Aorta (tissue), 5 donors: ENCODE results near the gene IQCB1. TPM values are rescaled to one million over a fixed set of nuclear protein-coding genes. Genes with fewer than 3 reads are reported as not detected.
"Not testable (repeated sequence)": the region's sequence is repeated elsewhere in the genome, so short reads cannot be mapped to it uniquely, and the experiment has no call there.

Experiments
- ATAC-seq: fragments of 200-7000 bp; cut with Tn5 transposase; one replicate; pipeline ENCODE4 v1.9.1; 2022; ENCODE audit warnings: moderate library complexity; ENCODE audit not compliant: low FRiP score
- DNase-seq, 2 donors: peaks; one replicate each; pipeline ENCODE4 v3.0.0-alpha.2; 2020
- H3K27ac ChIP-seq, 2 donors: one replicate each; pipeline ENCODE4 v1.5.1; 2013; ENCODE audit warnings: low read length in 2 of 2, mild to moderate bottlenecking in 2 of 2, moderate library complexity in 2 of 2, control low read depth in 1 of 2, inconsistent platforms in 1 of 2, low read depth in 1 of 2
- H3K27me3 ChIP-seq, 2 donors: one replicate each; pipeline ENCODE4 v1.6.1; 2013; ENCODE audit warnings: control low read depth in 1 of 2, low read length in 1 of 2, mild to moderate bottlenecking in 1 of 2, moderate library complexity in 1 of 2; ENCODE audit not compliant: insufficient read depth in 2 of 2, control insufficient read depth in 1 of 2
- H3K36me3 ChIP-seq, 2 donors: one replicate each; pipeline ENCODE4 v1.6.1; 2013; ENCODE audit warnings: control low read depth in 1 of 2, low read length in 1 of 2, mild to moderate bottlenecking in 1 of 2; ENCODE audit not compliant: insufficient read depth in 2 of 2, control insufficient read depth in 1 of 2
- H3K4me1 ChIP-seq, 2 donors: one replicate each; pipeline ENCODE4 v1.6.1; 2013; ENCODE audit warnings: low read length in 2 of 2, control low read depth in 1 of 2, mild to moderate bottlenecking in 1 of 2, moderate library complexity in 1 of 2; ENCODE audit not compliant: insufficient read depth in 2 of 2, control insufficient read depth in 1 of 2
- H3K4me3 ChIP-seq, 2 donors: one replicate each; pipeline ENCODE4 v1.5.1; 2013; ENCODE audit warnings: low read length in 2 of 2, control low read depth in 1 of 2, mild to moderate bottlenecking in 1 of 2
- H3K9me3 ChIP-seq: one replicate; pipeline ENCODE4 v1.6.1; 2013; ENCODE audit warnings: mild to moderate bottlenecking, low read length; ENCODE audit not compliant: control insufficient read depth
- WGBS, 2 donors: extraction: QIAGEN DNeasy Blood & Tissue Kit; methylation state at CpG; one replicate each; pipeline ENCODE4 v1.1.7; 2013; 5-methylcytosine and 5-hydroxymethylcytosine counted together
- intact Hi-C, 2 donors: fragments of 100-400 bp; cut with DNase I; formaldehyde crosslinking; loops; one replicate each; pipeline versions ENCODE4 v1.14.2 to v1.15.0; 2022
- polyA plus RNA-seq, 2 donors: library from polyadenylated mRNA; stranded (reverse); fragments of 200-250 nt; gene quantifications; one replicate each; pipeline ENCODE4 v1.2.3, GENCODE V29; 2013
- total RNA-seq, 2 donors: library from RNA; stranded (reverse); fragmentation: NEBNext Ultra II Directional; extraction: Animal tissue kit (Norgen Biotek cat#: 25700); gene quantifications; one replicate each; pipeline ENCODE4 v1.2.1, GENCODE V29; 2021
- donor health status: healthy with polysubstance abuse.
- donor health status: Bipolar disorder and iron deficiency.
- donor health status: DM: no; HTN: no; CAD: no.
- donor health status: DM: no; HTN: no; CAD: no.
- donor health status: DM: yes; HTN: yes; CAD: no.

The IQCB1 gene
- total and polyA plus RNA-seq, 4 donors, result 10.9 to 20.4 (median 15.6) TPM

GRCh38 chr3:121857778-121858177 lies 22.9 kb upstream of the IQCB1 start:
- H3K36me3 ChIP-seq, H3K9me3 ChIP-seq, H3K4me1 ChIP-seq, intact Hi-C loops, H3K4me3 ChIP-seq, DNase-seq, ATAC-seq, H3K27ac ChIP-seq, H3K27me3 ChIP-seq: not testable (repeated sequence)
- 91 to 97% methylated on average over 3 to 4 of the region's 5 CpGs for WGBS, 2 donors

GRCh38 chr3:121855555-121855954 lies 20.7 kb upstream of the IQCB1 start:
- no peaks in the 10 kb centered on the region for H3K9me3 ChIP-seq
- WGBS, 2 donors, result 34 to 39% methylated on average over 5 of the region's 5 CpGs
- ATAC-seq (no peak), DNase-seq (no peak)
- H3K27me3 ChIP-seq, result no peaks in the 10 kb centered on the region
- intact Hi-C loops, result no loop called here
- H3K36me3 ChIP-seq, result no peaks in the 10 kb centered on the region
- H3K4me3 ChIP-seq, result no peak overlapping the region
- no peak overlapping the region for H3K27ac ChIP-seq
- no peaks in the 10 kb centered on the region for H3K4me1 ChIP-seq

- 84 to 88% methylated on average over 2 of the region's 2 CpGs for WGBS, 2 donors
- Histone ChIP-seq H3K27ac (no peak overlapping the region), H3K27me3 (no peaks in the 10 kb centered on the region), H3K4me3 (no peak overlapping the region), H3K36me3 (no peaks in the 10 kb centered on the region), H3K4me1 (no peaks in the 10 kb centered on the region), H3K9me3 (no peaks in the 10 kb centered on the region)
- intact Hi-C loops, result no loop called here
- ATAC-seq, result no peak
- DNase-seq, result no peak
These were observed 17.4 kb upstream of the IQCB1 start for GRCh38 chr3:121852256-121852655.

GRCh38 chr3:121844892-121845291 lies 10.0 kb upstream of the IQCB1 start:
- H3K4me3 ChIP-seq, result no peak overlapping the region
- H3K4me1 ChIP-seq, result no peaks in the 10 kb centered on the region
- no peak overlapping the region for H3K27ac ChIP-seq
- WGBS, 2 donors, result 96 to 98% methylated on average over 7 of the region's 7 CpGs
- H3K36me3 ChIP-seq, result no peaks in the 10 kb centered on the region
- ATAC-seq (no peak), DNase-seq (no peak)
- intact Hi-C loops, result no loop called here
- no peaks in the 10 kb centered on the region for H3K9me3 ChIP-seq
- no peaks in the 10 kb centered on the region for H3K27me3 ChIP-seq

- Histone ChIP-seq H3K4me1 (no peaks in the 10 kb centered on the region), H3K27ac (no peak overlapping the region), H3K4me3 (no peak overlapping the region), H3K36me3 (no peaks in the 10 kb centered on the region), H3K9me3 (no peaks in the 10 kb centered on the region), H3K27me3 (no peaks in the 10 kb centered on the region)
- ATAC-seq (no peak), DNase-seq (no peak)
- WGBS, 2 donors, result 97 to 98% methylated on average over 17 to 23 of the region's 23 CpGs
- intact Hi-C loops, result no loop called here
These were observed 5.1 kb upstream of the IQCB1 start for GRCh38 chr3:121839962-121840361.

GRCh38 chr3:121836481-121836880 lies 1.6 kb upstream of the IQCB1 start:
- Histone ChIP-seq H3K9me3 (no peaks in the 10 kb centered on the region), H3K27me3 (no peaks in the 10 kb centered on the region), H3K27ac (no peak overlapping the region), H3K4me3 (no peak overlapping the region), H3K4me1 (no peaks in the 10 kb centered on the region), H3K36me3 (peaks cover 0 to under 1% of the 10 kb centered on the region in 2 donors)
- WGBS, 2 donors, result 91% methylated on average over 3 of the region's 3 CpGs
- DNase-seq, result no peak
- no peak for ATAC-seq
- intact Hi-C loops, result no loop called here

GRCh38 chr3:121836064-121836463 lies 1.2 kb upstream of the IQCB1 start:
- no peak overlapping the region for H3K4me3 ChIP-seq
- peaks cover 0 to 2% of the 10 kb centered on the region in 2 donors for H3K36me3 ChIP-seq
- 81 to 83% methylated on average over 4 of the region's 4 CpGs for WGBS, 2 donors
- ATAC-seq (no peak), DNase-seq (no peak)
- no peaks in the 10 kb centered on the region for H3K27me3 ChIP-seq
- H3K9me3 ChIP-seq, result no peaks in the 10 kb centered on the region
- intact Hi-C loops, result no loop called here
- no peaks in the 10 kb centered on the region for H3K4me1 ChIP-seq
- H3K27ac ChIP-seq, result no peak overlapping the region

GRCh38 chr3:121835465-121835801 lies 573 bp upstream of the IQCB1 start:
- no peak for DNase-seq
- peak overlapping the region; percentile 64 to 85 for H3K4me3 ChIP-seq
- peak overlapping the region in 1 of 2 donors; percentile 30 for H3K27ac ChIP-seq
- H3K27me3 ChIP-seq, result no peaks in the 10 kb centered on the region
- intact Hi-C loops, result loop anchor here in 1 of 2 donors (2.0 kb wide), 1 partner anchor 85 kb away; no protein-coding TSS in a partner anchor
- H3K9me3 ChIP-seq, result no peaks in the 10 kb centered on the region
- 0 to 1% methylated on average over 11 of the region's 11 CpGs for WGBS, 2 donors
- peaks cover 0 to 2% of the 10 kb centered on the region in 2 donors for H3K36me3 ChIP-seq
- no peaks in the 10 kb centered on the region for H3K4me1 ChIP-seq
- ATAC-seq, result peak; percentile 42

GRCh38 chr3:121834157-121834670 lies 646 bp downstream of the IQCB1 start:
- 10 to 11% methylated on average over 15 of the region's 15 CpGs for WGBS, 2 donors

More at GRCh38 chr3:121834157-121834670, 646 bp downstream of the IQCB1 start:
- H3K9me3 ChIP-seq, result no peaks in the 10 kb centered on the region
- peak; percentile 33 for ATAC-seq
- peak in 1 of 2 donors; percentile 46 for DNase-seq
- H3K36me3 ChIP-seq, result peaks cover 0 to 2% of the 10 kb centered on the region in 2 donors
- H3K4me3 ChIP-seq, result peak overlapping the region; percentile 45 to 85
- intact Hi-C loops, result loop anchor here in 1 of 2 donors (2.0 kb wide), 1 partner anchor 83 kb away; no protein-coding TSS in a partner anchor
- no peaks in the 10 kb centered on the region for H3K4me1 ChIP-seq
- no peaks in the 10 kb centered on the region for H3K27me3 ChIP-seq
- peak overlapping the region in 1 of 2 donors; percentile 11 for H3K27ac ChIP-seq
